IPS-15b (cell line): Measurements from ENCODE around the gene WDR27.

Source experiments
- H3K27me3 ChIP-seq: one replicate; pipeline ENCODE4 v1.6.1; 2013; ENCODE audit warnings: low read length; ENCODE audit not compliant: control insufficient read depth, insufficient read depth
- H3K36me3 ChIP-seq: one replicate; pipeline ENCODE4 v1.6.1; 2013; ENCODE audit warnings: low read length; ENCODE audit not compliant: control insufficient read depth, insufficient read depth
- H3K4me1 ChIP-seq: one replicate; pipeline ENCODE4 v1.6.1; 2013; ENCODE audit warnings: mild to moderate bottlenecking, low read length; ENCODE audit not compliant: control insufficient read depth, insufficient read depth
- H3K4me3 ChIP-seq: one replicate; pipeline ENCODE4 v1.5.1; 2013; ENCODE audit warnings: low read depth, low read length
- H3K9ac ChIP-seq: one replicate; pipeline ENCODE4 v1.6.1; 2013; ENCODE audit warnings: low read depth, mild to moderate bottlenecking, low read length
- H3K9me3 ChIP-seq: one replicate; pipeline ENCODE4 v1.6.1; 2013; ENCODE audit warnings: mild to moderate bottlenecking, low read length; ENCODE audit not compliant: control insufficient read depth, insufficient read depth

Gene WDR27

GRCh38 chr6:169659820-169660610 lies 41.8 kb downstream of the WDR27 start:
- Histone ChIP-seq H3K9me3 (peaks cover 3% of the 10 kb centered on the region), H3K27me3 (no peaks in the 10 kb centered on the region), H3K4me1 (no peaks in the 10 kb centered on the region), H3K4me3 (no peak overlapping the region), H3K9ac (no peak overlapping the region), H3K36me3 (peaks cover 44% of the 10 kb centered on the region)

DNA sequence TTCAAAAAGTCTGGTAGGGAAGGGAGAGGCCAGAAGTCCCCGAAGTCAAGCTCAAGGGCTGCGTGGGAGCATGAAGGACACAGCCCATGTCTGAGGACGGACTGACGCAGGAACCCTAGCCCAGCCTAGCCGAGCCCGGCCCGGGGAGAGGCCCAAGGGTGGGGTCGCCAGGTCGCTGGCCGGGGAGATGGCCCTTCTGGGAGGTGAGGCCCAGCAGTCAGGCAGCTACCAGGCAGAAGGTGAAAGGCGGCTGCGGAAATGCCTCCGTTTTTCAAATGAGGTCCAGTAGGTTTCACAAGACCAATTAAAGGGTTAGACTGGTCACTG lies 44.6 kb downstream of the WDR27 start:
- no peak overlapping the region for H3K9ac ChIP-seq
- H3K4me1 ChIP-seq, result no peaks in the 10 kb centered on the region
- H3K36me3 ChIP-seq, result peaks cover 42% of the 10 kb centered on the region
- no peak overlapping the region for H3K4me3 ChIP-seq
- H3K27me3 ChIP-seq, result no peaks in the 10 kb centered on the region
- peaks cover 5% of the 10 kb centered on the region for H3K9me3 ChIP-seq

GRCh38 chr6:169656546-169657283 lies 45.1 kb downstream of the WDR27 start:
- H3K36me3 ChIP-seq, result peaks cover 43% of the 10 kb centered on the region

GRCh38 chr6:169654598-169655391 lies 47.0 kb downstream of the WDR27 start:
- H3K4me3 ChIP-seq, result no peak overlapping the region
- H3K9ac ChIP-seq, result no peak overlapping the region
- H3K36me3 ChIP-seq, result peaks cover 45% of the 10 kb centered on the region
- no peaks in the 10 kb centered on the region for H3K27me3 ChIP-seq
- H3K4me1 ChIP-seq, result no peaks in the 10 kb centered on the region
- H3K9me3 ChIP-seq, result peaks cover 5% of the 10 kb centered on the region

More at GRCh38 chr6:169656546-169657283, 45.1 kb downstream of the WDR27 start:
- Histone ChIP-seq H3K4me1 (no peaks in the 10 kb centered on the region), H3K9ac (no peak overlapping the region), H3K9me3 (peaks cover 5% of the 10 kb centered on the region), H3K4me3 (no peak overlapping the region), H3K27me3 (no peaks in the 10 kb centered on the region)

GRCh38 chr6:169653691-169654090 lies 48.1 kb downstream of the WDR27 start:
- no peaks in the 10 kb centered on the region for H3K4me1 ChIP-seq
- no peaks in the 10 kb centered on the region for H3K27me3 ChIP-seq
- H3K9me3 ChIP-seq, result peaks cover 5% of the 10 kb centered on the region
- no peak overlapping the region for H3K9ac ChIP-seq
- no peak overlapping the region for H3K4me3 ChIP-seq
- peaks cover 40% of the 10 kb centered on the region for H3K36me3 ChIP-seq

GRCh38 chr6:169652896-169653295 lies 48.9 kb downstream of the WDR27 start:
- Histone ChIP-seq H3K4me3 (no peak overlapping the region), H3K9ac (no peak overlapping the region), H3K4me1 (no peaks in the 10 kb centered on the region), H3K9me3 (peaks cover 5% of the 10 kb centered on the region), H3K27me3 (no peaks in the 10 kb centered on the region), H3K36me3 (peaks cover 36% of the 10 kb centered on the region)

DNA sequence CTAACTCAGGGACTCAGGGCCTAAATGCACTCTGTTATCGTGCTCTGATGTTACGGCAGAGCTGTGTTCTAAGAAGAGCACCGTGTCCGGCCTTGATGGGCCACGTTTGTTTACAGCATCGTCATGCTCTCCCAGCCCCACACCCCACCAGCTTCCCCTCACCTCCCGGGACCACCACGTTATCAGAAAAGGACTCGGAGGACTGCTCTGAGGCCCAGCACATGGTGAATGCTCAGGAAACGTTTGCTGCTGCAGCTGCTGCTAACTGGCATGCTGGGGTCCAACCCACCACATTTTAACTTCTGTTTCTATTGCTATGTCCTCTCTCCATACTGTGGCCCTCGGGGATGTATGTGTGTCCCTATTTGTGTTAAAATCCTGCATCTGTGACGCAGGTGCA lies 50.3 kb downstream of the WDR27 start:
- Histone ChIP-seq H3K4me3 (no peak overlapping the region), H3K27me3 (no peaks in the 10 kb centered on the region), H3K4me1 (no peaks in the 10 kb centered on the region), H3K9ac (no peak overlapping the region), H3K36me3 (peaks cover 28% of the 10 kb centered on the region), H3K9me3 (peaks cover 5% of the 10 kb centered on the region)

- no peak overlapping the region for H3K4me3 ChIP-seq
- no peaks in the 10 kb centered on the region for H3K4me1 ChIP-seq
- H3K36me3 ChIP-seq, result peaks cover 30% of the 10 kb centered on the region
- H3K9ac ChIP-seq, result no peak overlapping the region
- H3K27me3 ChIP-seq, result no peaks in the 10 kb centered on the region
- peaks cover 5% of the 10 kb centered on the region for H3K9me3 ChIP-seq
Observed at GRCh38 chr6:169650959-169651292, 50.9 kb downstream of the WDR27 start.

DNA sequence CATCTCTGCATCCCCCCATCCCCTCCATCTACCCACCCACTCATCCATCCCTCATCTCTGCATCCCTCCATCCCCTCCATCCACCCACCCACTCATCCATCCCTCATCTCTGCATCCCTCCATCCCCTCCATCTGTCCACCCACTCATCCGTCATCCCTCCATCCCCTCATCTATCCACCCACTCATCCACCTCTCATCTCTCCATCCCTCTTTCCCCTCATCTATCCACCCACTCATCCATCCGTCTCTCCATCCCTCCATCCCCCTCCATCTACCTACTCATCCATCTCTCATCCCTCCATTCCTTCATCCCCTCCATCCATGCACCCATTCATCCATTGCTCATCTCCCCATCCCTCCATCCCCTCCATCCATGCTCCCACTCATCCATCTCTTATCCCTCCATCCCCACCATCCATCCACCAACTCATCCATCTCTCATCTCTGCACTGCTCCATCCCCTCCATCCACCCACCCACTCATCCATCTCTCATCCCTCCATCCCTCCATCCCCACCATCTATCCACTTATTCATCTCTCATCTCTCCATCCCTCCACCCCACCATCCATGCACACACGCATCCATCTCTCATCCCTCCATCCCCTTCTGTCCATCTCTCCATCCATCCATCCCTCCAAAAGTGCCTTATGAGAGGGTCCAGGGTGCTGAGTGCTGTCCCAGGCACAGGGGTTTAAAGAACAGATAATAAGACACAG lies 51.4 kb downstream of the WDR27 start:
- no peak overlapping the region for H3K9ac ChIP-seq
- no peak overlapping the region for H3K4me3 ChIP-seq
- H3K36me3 ChIP-seq, result peaks cover 27% of the 10 kb centered on the region
- peaks cover 5% of the 10 kb centered on the region for H3K9me3 ChIP-seq
- no peaks in the 10 kb centered on the region for H3K27me3 ChIP-seq
- H3K4me1 ChIP-seq, result no peaks in the 10 kb centered on the region

DNA sequence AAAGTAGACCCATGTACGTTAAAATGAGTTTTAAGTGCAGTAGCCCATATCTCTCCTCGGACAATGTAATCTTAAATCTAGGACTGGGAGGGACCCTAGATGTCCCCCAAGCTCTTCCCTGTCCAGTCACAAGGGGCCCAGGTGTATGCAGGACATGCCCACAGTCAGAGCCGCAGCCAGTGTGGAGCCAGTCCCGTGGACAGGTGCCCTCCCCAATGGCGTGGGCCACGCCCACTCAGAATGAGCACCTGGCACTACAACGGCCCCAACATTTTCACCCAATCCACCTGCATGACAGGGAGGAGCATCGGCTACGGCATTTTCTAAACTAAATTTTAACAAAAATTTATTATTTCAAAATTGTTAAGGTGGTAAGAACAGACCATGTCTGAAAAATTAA lies 53.2 kb downstream of the WDR27 start:
- no peaks in the 10 kb centered on the region for H3K27me3 ChIP-seq
- H3K4me1 ChIP-seq, result no peaks in the 10 kb centered on the region
- no peak overlapping the region for H3K4me3 ChIP-seq
- no peaks in the 10 kb centered on the region for H3K9me3 ChIP-seq
- H3K36me3 ChIP-seq, result peaks cover 13% of the 10 kb centered on the region
- no peak overlapping the region for H3K9ac ChIP-seq

GRCh38 chr6:169648092-169648491 lies 53.7 kb downstream of the WDR27 start:
- Histone ChIP-seq H3K9me3 (no peaks in the 10 kb centered on the region), H3K36me3 (peaks cover 13% of the 10 kb centered on the region), H3K4me3 (no peak overlapping the region), H3K9ac (no peak overlapping the region), H3K4me1 (no peaks in the 10 kb centered on the region), H3K27me3 (no peaks in the 10 kb centered on the region)
